Cerebellar nuclear complex (tissue), 1 donor: ENCODE data around the gene JAZF1.
A peak's percentile ranks its signal among the peaks of the same experiment; 100 is the strongest.

Experiments used
- DNase-seq, 2 experiments: peaks; one replicate each; lab custom pipeline; 2025; lab: John Stamatoyannopoulos, UW

Gene JAZF1

DNA sequence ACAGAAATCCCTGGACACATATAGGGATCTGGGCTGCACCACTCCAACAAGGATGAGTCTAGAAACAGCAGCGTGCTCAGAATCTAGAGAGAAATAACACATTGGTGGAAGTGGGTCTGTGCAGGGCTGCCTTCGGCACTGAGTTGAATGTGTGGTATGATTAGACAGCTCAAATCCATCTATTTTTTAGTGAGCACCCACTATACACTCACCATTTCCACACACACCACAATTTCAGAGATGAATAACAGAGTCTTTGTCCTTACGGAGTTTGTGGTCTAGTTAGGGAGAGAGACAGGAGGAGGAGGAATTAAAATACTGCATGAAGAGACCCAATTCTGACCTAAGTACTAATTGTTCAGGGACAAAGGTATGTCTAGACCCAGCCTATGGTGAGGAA is 44.2 kb downstream of the JAZF1 start:
- DNase-seq = no peak

DNA sequence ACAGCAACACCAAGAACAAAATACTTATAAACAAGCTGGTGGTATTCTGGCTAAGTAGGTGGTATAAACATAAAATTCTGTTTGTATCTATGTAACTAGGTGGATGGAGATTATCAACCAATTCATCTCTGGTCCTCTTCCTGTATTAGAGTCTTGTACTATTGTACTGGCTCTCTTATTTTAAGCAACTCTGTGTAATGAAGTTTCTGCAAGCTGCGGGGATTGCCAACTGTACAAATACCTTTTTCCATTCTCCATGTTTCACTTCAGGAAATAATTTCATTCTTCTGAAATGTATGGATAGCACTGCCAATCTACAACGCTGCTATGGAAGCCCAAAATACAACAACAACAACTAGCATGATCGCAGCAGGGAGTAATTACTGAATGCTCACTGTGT is 44.8 kb downstream of the JAZF1 start:
- no peak for DNase-seq

DNA sequence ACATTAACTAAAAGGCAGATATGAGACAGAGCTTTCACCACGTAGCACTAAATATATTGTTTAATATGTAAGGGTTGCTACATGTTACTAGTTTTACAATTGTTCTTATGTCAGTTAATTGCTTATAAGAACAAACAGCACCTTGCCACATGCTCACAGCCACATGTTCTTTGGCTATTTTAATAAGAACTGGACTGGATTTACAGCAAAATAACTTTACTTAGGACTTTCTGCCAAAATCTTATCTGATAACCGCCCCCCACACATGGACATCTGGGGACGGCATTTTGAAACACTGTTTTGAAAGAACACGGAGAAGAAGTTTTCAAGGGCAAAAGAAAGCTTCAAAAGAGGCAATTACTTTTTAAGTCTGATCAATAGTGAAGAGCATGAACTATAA is 45.3 kb downstream of the JAZF1 start:
- no peak for DNase-seq

DNA sequence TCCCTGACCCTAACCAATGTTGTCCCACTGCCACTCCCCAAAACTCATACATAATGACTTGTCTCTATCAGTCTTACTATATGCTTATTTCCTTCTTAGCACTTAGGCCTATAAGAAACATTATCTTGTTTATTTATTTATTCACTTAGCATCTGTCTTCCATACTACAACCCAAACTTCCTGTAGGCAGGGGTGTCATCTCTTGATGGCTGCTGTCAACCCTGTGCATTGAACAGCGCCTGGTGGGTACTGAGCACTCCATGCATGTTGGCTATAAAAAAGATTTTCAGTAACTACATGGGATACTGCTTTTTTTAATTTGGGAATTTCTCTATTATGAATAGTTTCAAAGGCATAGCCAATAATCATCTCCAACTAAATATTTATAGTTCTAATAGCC is 46.7 kb downstream of the JAZF1 start:
- DNase-seq = no peak

DNA sequence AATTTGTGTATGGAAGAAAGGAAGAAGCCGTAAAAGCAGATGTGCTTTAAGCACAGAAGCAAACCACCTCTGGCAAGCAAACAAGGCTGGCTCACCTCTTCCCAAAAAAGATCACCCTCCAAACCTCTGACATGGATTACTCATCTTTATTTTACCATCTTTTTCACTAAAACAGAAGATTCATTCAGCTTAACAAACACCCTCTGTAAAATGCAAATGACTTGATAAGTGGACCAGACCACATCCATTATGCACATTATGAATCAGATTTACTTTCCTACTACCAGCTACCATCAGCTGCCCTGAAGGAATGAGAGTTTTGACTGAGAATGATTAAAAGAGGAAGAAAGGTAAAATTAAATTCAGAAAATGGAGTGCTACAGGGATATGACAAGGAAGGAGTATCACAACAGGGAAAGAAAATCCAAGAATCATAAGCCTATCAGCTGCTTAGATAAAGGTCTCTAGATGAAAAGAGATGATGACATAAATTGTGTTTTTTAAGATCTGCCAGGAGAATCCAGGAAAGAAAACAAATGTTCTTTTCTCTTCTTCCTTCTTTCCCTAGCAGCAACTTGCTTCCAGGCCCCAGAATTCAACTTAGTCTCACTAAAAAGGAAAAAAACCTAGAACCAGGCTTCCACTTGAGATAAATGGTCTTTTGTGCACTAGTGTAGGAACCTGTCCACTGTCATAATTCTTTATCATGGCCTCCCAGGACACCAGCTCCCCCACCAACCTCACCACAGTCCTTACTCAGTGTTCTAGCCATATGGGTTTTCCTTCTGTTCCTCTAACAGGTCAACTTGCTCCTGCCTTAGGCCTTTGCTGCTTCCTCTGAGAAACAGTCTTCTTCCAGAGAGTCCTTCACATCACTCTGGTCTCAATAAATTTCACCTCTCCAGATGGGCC is 47.4 kb downstream of the JAZF1 start:
- peak in 1 of 2 experiments; percentile 5 for DNase-seq

DNA sequence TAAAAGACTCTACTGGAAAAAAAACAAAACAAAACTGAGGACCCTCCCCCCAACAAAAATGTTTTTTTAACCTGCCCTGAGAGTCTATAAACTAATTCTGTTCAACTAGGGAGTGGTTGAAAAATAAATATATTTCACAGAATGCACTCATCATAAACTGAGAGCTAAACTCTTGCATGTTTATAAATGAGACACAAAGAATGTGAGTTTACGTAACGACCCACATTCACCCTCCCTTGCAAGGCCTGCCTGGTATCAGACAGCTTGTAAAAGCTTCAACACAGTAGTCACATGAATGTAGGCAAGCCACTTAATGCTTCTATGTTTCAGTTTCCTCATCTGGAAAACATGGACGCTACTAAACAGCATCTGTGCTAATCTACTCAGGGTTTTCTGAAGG is 50.3 kb downstream of the JAZF1 start:
- no peak for DNase-seq

DNA sequence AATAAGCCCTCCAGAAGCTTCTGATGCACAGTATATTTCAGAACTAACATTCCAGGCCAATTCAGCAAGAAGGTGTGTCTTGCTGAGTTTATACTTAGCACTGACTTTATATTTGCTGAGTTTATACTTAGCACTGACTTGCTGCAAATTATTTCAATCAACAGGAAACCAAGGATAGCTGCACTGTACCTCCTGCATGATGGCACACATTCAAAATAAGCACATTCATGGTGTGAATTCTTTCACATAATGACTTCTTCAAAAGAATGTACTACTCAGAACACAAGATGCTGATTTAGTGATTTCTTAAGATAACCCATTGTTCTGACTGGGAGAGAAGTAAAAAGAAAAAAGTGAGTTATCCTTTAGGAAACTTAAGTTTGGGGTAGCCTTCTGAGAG is 52.0 kb downstream of the JAZF1 start:
- DNase-seq = no peak

DNA sequence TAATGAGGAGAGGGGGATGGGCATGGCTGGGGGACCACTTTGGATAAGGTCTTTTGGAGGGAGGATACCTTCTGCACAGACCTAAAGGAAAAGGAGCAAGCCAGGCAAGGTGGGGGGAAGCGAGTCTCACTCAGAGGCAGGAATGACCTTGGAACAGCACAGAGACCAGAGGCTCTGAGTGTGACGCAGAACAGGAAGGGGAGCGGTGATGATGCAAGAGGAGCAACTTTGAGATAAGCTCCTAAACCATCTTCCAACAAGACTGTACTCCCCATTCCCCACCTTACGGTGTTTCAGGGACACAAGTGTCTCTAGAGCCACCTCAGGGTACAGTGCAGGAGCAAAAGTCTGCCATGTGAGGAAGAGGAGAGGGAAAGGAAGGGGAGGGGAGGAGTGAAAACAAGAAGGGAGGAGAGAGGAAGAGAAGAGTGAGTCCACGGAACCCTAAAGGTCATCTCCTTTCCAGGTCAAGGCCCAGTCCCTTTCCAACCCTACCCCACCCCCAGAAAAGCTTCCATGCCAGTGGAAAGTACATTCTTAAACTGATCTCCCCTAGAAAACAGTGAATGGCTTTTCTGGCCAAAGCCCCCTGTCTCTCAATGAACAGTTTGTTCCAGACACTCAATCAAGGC is 54.1 kb downstream of the JAZF1 start:
- no peak for DNase-seq

DNA sequence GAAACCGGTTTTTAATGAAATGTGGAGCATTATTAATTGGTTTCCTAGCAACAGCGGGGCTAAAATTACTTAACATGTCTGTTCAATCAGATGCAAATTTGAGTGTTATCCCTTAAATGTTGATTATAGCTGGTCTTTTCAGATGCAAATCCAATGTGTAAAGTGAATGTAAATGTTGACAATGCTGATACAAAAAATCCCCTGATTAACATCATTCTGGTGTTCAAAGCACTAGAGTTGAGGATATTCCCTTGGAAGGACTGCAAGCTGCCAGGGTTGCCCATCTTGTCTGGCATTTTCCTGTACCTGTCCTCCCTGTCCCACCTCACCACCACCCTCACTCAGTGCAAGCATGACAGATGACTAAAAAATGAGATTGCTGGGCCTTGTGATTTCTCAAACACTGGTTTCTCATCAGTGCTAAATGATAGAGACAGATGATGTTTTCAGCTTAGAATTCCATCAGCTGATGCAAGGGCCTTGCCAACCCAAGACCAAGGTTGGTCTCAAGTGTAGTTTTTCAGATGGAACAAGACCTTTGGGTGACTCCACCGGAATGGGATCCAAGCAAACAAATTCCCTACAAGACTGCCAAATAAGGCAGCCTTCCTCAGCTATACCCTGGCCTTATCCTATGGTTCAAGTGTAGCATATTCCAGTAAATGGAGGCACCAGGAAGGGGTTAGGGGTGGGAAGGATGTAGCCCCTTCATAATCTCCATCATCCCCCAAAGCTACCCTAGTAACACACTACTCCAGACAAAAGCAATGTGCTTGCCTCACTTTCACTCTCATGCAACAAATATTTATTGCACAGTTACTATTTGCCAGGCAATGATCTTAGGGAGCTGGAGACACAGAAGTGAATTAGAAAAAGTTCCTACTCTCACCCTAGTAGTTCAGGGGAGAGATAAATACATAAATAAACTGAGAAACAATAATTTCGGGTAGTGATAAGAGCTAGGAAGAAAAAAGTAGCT is 54.9 kb downstream of the JAZF1 start:
- DNase-seq = no peak

DNA sequence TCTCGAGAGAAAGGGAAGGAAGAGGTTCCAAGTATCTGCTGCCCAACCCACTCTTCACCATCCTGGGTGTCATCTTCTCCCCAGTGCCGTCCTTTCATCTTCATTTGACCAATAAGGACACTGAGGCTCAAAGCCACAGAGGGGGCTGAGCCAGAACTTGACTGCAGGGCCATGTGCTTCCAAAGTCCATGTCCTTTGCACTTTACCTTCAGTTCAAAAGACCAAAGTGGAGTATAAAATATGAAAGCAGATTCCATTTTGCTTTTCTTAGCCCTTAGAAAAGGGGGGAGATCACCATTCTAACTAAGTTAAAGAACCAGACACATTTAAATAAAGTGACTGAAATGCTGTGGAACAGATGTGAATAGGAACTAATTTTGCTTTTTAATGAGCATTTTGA is 56.2 kb downstream of the JAZF1 start:
- DNase-seq = no peak

DNA sequence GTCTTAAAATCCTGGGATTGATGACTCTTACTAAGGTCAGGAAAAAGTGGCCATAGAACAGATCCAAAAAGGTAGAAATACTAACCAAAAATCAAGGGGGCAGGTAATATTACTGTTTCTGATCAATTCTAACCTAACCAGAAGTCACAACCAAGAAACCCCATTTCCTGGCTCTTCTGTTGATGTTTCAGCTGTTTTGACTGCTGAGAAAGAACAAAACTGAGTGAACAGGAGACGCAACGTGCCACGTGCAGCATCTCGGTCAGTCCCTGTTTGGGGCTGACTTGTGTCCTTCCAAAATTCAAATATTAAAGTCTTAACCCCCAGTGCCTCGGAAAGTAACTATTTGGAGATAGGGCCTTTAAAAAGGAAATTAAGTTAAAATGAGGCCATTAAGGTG is 56.8 kb downstream of the JAZF1 start:
- no peak for DNase-seq

DNA sequence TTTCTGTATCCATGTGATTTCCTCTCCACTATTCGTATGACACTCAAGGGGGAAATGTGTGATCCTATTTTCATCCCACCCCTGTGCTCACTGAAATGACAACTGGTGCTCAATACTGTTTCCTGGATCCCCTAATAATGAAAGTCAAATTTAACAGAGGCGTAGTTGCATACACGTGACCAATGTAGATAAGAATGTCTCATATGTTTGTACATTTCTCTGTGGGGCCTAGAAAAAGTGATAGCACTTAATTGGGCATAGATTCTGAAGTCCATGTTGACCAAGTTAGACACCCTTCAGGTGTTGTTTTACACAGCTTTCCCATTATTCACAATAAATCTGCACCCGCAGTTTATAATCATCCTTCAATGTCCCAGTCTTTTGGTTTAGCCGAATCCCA is 59.1 kb downstream of the JAZF1 start:
- DNase-seq = no peak

DNA sequence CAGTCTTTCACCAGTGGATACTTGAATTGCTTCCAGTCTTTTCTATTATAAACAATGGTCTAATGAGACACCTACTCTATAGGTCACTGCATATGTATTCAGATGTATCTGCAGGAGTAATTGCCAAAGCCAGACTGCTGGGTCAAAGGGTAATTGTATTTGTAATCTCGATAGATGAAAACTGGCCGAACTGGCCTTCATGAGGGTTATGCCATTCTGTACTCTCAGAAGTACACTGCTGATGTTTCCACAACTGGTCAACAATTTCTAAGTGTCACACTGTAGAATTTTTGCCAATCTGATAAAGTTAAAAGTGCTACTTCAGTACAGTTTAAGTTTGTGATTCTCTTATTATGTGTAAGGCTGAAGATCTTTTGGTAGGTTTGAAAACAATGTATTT is 64.6 kb downstream of the JAZF1 start:
- DNase-seq = no peak

DNA sequence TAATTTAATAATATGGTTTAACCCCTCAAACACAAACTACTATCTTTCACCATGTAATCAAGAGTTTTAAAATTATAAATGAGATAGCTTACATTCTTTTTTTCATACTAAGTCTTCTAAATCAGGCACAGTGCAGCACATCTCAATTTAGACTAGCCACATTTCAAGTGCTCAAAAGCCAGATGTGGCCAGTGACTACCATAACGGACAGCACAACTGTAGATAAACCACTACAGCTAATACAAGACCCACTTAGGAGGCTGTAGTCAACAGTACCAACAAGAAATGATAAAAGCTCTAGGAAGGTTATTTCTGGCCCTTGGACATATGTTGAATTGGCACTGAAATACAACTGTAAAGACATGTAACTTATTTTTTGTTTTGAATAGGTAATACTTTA is 65.3 kb downstream of the JAZF1 start:
- no peak for DNase-seq

DNA sequence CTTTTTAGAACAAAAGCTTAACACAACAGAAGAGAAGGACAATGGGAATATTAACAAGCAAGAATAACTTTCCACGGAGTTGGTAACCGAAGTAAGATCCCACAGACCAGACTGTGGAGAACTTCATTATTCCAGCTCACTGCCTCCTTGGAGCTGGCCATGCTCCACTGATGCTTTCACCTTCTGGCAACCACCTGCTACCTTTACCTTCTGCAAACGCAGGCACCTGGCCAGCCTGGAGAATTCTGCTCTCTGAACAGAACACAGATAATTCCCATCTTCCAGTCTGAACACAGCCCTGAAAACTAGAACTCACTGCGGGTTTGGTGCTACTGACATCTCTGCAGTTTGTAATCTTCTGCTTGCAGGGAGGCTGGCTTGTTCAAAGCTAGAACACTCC is 66.5 kb downstream of the JAZF1 start:
- peak; percentile 87 to 94 for DNase-seq

DNA sequence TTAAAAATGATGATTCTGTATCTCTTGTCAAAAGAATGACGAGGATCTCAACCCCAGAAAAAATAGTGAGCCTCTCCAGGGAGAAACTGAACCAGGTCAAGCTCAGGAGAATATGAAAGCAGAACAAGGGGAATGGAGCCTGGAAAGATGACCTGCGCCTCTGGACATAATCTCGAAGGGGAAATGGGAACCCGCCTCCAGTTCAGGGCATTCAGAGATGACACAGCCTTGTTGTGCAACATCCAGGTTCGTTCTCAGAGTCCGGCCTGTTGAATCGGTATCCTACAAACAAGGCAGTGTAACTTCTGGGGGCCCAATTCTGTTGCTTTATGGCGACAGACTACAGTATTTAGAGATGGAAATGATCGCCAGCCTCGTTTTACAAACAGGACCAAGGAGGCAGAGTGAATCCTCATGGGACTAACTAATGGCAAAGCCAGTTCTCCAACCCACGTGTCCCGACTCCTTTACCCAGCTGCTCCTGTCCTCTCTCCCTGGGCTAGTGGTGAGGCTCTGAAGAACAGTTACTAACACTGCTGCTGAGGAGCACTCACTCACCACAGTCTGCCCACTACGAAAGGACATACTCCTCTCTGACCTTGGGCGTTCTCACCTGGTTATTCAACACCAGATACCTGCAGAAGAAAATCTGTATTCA is 67.6 kb downstream of the JAZF1 start:
- no peak for DNase-seq

DNA sequence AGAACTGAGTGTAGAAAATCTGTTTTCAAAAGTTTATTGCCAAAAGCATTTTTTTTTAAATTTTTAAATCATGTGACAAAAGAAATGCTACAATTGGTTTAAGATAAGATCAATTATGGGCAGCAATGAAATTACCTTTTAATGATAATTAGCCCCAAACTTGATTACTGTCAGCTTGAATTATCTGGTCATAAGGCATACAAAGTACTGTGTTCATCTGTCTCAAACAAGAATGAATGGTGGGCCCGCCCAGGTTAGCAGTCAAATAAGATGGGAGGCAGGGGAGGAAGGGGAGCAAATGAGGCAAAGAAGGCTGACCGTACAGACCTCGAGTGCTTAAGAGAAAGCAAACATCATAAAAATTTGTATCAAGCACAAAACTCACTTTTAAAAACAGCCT is 68.1 kb downstream of the JAZF1 start:
- DNase-seq = no peak

DNA sequence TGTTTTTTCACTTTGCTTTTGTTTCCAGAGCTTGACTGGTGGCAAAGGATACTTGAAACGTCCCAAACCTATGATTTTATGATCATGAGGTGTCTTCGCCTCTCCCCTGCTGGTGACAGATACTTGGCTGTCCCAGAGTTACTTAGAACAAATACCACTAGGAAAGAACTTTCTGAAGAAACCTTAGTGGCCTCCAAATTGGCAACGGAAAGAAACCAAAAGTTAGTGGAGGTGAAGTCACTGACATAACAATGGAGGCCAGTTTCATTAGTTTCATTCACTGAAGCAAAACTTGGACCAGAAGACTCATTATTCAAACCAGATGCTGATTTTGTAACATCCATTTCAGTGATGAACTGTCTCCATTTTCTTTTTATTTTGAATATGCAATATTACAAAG is 68.6 kb downstream of the JAZF1 start:
- no peak for DNase-seq

DNA sequence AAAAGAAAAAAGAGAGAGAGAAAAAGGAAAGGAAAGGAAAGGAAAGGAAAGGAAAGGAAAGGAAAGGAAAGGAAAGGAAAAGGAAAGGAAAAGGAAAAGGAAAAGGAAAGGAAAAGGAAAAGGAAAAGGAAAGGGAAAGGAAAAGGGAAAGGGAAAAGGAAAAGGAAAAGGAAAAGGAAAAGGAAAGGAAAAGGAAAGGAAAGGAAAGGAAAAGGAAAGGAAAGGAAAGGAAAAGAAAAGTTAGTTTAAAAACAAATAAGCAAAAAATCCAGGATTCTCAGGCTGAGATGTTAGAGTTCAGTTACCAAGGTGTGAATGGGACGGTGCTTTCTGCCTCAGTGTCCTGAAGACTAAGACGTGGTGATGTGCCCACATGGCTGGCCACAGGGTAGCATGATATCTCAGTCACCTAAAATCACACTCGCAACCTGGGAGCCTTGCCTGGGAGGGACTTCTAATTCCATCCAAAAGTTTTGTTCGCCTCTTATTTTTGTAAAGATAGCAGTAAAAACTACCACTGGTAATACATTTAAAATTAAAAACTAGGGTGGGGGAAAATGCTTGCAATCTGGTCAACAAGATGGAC is 70.1 kb downstream of the JAZF1 start:
- no peak for DNase-seq

DNA sequence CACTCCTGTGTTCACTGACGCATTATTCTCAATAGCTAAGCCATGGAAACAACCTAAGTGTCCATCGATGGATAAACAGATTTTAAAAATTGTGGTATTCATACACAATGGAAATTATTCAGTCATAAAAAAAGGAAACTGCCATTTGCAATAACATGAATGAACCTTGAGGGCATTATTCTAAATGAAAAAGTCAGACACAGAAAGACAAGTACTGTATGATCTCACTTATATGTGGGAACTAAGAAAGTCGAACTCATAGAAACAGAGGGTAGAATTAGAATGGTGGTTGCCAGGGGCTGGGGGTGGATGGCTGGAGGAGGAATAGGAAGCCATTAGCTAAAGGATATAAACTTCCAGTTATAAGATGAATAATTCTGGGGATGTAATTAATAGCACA is 71.8 kb downstream of the JAZF1 start:
- no peak for DNase-seq

DNA sequence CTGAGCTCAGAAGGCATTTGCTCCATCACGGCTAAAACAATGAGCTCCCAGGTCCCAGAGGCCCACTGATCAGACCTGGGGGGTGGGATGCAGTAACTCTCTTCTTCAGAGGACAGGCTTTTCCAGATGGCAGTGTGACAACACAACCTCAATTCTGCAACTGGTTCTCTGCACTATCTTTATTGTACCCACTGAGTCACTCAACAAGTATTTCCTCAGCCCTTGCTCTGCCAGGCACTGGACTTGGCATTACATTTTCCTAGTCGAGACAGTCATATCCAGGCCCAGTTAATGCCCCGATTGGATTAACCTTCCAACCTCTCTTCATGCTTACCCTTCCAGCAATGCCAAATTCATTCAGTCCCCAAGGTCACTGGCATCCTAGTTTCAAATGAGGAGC is 72.6 kb downstream of the JAZF1 start:
- DNase-seq = no peak
